Heart right ventricle (tissue), 16 donors: ENCODE results near the gene NOTCH2. TPM values are rescaled to one million over a fixed set of nuclear protein-coding genes. Genes with fewer than 3 reads are reported as not detected.
"Not testable (repeated sequence)": the region's sequence is repeated elsewhere in the genome, so short reads cannot be mapped to it uniquely, and the experiment has no call there.

Source experiments
- ATAC-seq, 8 donors: fragments of 200-7000 bp; cut with Tn5 transposase; one replicate each; pipeline ENCODE4 v1.9.1; 2020; ENCODE audit warnings: mild to moderate bottlenecking in 8 of 8, moderate library complexity in 8 of 8, moderate number of reproducible peaks in 1 of 8
- DNase-seq, 2 donors: peaks; one replicate each; pipeline ENCODE4 v3.0.0-alpha.2; 2020
- H3K27ac ChIP-seq, 10 donors: fragments of 200-600 bp; sonication (generic) in 2 of 10; one replicate each; pipeline versions ENCODE4 v1.5.0 to v1.8.0; 2020 to 2022; ENCODE audit warnings: mild to moderate bottlenecking in 3 of 10
- H3K27me3 ChIP-seq, 7 donors: fragments of 200-600 bp; one replicate each; pipeline ENCODE4 v1.8.0; 2021 to 2022; ENCODE audit warnings: mild to moderate bottlenecking in 2 of 7
- H3K36me3 ChIP-seq, 9 donors: fragments of 200-600 bp; sonication (generic) in 1 of 9; one replicate each; pipeline versions ENCODE4 v1.5.0 to v1.8.0; 2020 to 2022; ENCODE audit warnings: mild to moderate bottlenecking in 2 of 9
- H3K4me1 ChIP-seq, 9 donors: fragments of 200-600 bp; sonication (generic) in 1 of 9; one replicate each; pipeline versions ENCODE4 v1.5.0 to v1.8.0; 2020 to 2022; ENCODE audit warnings: mild to moderate bottlenecking in 4 of 9
- H3K4me3 ChIP-seq, 10 donors: fragments of 200-600 bp; sonication (generic) in 2 of 10; one replicate each; pipeline versions ENCODE4 v1.5.0 to v1.8.0; 2020 to 2022; ENCODE audit warnings: mild to moderate bottlenecking in 7 of 10, moderate library complexity in 2 of 10
- H3K9me3 ChIP-seq, 11 donors: fragments of 200-600 bp in 10 of 11; sonication (generic) in 2 of 11; one replicate each; pipeline versions ENCODE4 v1.5.0 to v1.8.0; 2013 to 2022; ENCODE audit warnings: mild to moderate bottlenecking in 2 of 11, control low read depth in 1 of 11, moderate library complexity in 1 of 11
- WGBS, 2 donors: extraction: QIAGEN DNeasy Blood & Tissue Kit; methylation state at CpG; one replicate each; pipeline ENCODE4 v1.1.7; 2013; ENCODE audit warnings: inconsistent platforms in 1 of 2; 5-methylcytosine and 5-hydroxymethylcytosine counted together
- intact Hi-C, 10 donors: fragments of 100-400 bp; cut with DNase I; formaldehyde crosslinking; loops; one replicate each; pipeline versions ENCODE4 v1.11.1 to v1.14.2; 2022
- polyA plus RNA-seq, 2 donors: library from polyadenylated mRNA; stranded (reverse); fragments of 200-250 nt; gene quantifications; one replicate each; pipeline ENCODE4 v1.2.3, GENCODE V29; 2013
- total RNA-seq, 10 donors: library from RNA; stranded (reverse); fragmentation: NEBNext Ultra II Directional in 3 of 10; extraction: Animal tissue kit (Norgen Biotek cat#: 25700) in 3 of 10; gene quantifications; one replicate each; pipeline versions ENCODE4 v1.2.1 to v1.2.4, GENCODE V29; 2021 to 2023
- donor health status: Arrhythmogenic right ventricular cardiomyopathy.
- donor health status: ischemic (EF 13 %, LVEDD 7.1; RV severe dilation, severe dysfunction).
- donor health status: healthy with polysubstance abuse.
- donor health status: DM: no; HTN: yes; CAD: no.
- donor health status: DM: no; HTN: no; CAD: no.
- donor health status: ischemic (EF 25% LVEDD 6.9; RV normal size, moderate dysfunction).
- donor health status: ischemic (EF 25% LVEDD 5.7; RV mildly dilated, moderate dysfunction).
- donor health status: healthy.
- donor health status: DM: yes; HTN: yes; CAD: no.
- donor health status: Ischemic cardiomyopathy.
- donor health status: ischemic (EF 35%, LVEDD 5.7; RV mildly dilated, moderate dysfunction).
- donor health status: nonischemic (EF 11% LVEDD 7.7; RV severe dilation, severe dysfunction).
- donor health status: DM: yes; HTN: yes; CAD: no.
- donor health status: PGD.
- donor health status: ischemic (EF 29% LVEDD 5.4; RV normal size, mild dysfunction).
- donor health status: nonischemic (EF 23%, LVEDD 6.1; RV moderate dilation, normal function).

The NOTCH2 gene
- total and polyA plus RNA-seq, 12 donors, result 4.1 to 39.1 (median 23.8) TPM

DNA sequence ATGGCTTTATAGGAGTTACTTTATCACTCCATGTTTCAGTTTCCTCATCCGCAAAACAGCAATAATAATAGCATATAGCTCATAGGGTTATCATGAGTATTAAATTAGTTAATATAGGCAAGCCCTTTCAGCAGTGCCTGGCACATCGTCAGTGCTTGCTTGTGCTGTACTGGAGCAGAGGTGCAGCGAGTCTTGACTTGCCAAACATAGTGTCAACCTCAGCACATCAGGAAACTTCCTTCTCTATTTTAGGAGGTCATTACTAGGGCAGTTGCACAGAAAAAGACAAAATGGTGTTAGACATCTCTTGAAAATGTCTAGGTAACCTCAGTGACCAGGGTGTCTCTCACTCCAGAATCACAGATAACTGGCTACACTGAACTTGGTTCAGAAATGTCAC is 34.3 kb upstream of the NOTCH2 start:
- H3K27ac ChIP-seq, H3K9me3 ChIP-seq, H3K36me3 ChIP-seq, DNase-seq, H3K27me3 ChIP-seq, intact Hi-C loops, ATAC-seq, H3K4me3 ChIP-seq, H3K4me1 ChIP-seq: not testable (repeated sequence)
- WGBS, 2 donors, result no CpG with 5 or more reads among the region's 3 CpGs

DNA sequence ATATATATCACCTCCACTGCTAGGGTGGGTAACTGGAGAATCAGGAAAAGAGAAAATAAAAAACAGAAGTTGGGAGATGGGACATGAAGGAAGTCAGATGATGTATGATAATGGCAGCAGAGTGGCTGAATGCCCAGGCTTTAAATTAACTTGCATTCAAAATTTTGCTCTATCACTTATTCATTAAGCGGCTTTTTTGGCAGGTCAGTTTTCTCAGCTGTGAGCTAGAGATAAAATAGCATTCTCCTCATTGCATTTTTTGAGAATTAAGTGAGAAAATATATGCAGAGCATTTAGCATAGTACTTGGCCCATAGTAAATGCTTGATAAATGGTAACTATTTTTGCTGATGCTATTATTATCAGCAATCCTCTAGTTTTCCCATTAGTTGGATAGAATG is 32.1 kb upstream of the NOTCH2 start:
- intact Hi-C loops, result not testable (repeated sequence)
- 75 to 83% methylated on average over 1 of the region's 1 CpG for WGBS, 2 donors

DNA sequence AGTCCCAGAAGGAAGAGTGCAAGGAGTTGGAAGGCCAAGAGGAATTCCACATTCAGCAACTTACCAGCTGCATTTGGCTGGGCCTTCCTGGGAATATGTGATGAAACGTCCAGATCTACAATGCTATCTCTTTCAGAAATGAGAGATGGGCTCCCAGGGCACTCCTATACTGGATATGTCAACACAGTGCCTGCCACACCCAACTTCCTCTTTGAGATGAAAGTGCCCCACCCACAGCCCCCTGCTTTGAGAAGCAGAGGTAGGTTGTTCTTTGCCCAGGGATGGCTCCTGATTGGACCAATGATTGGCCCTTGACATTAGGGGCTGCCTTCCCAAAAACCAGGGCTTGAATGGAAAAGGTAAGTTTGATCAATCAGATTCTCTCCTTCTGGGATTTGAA is 31.1 kb upstream of the NOTCH2 start:
- ATAC-seq, DNase-seq, H3K27ac ChIP-seq, H3K4me3 ChIP-seq, H3K36me3 ChIP-seq, H3K4me1 ChIP-seq, H3K9me3 ChIP-seq, intact Hi-C loops, H3K27me3 ChIP-seq: not testable (repeated sequence)
- WGBS, 2 donors, result 22 to 60% methylated on average over 1 of the region's 1 CpG

More for the DNA sequence above, 32.1 kb upstream of the NOTCH2 start:
- not testable (repeated sequence) for H3K4me1 ChIP-seq, H3K4me3 ChIP-seq, H3K9me3 ChIP-seq, H3K27ac ChIP-seq, H3K27me3 ChIP-seq, DNase-seq, ATAC-seq, H3K36me3 ChIP-seq

- H3K4me1 ChIP-seq, intact Hi-C loops, H3K9me3 ChIP-seq, H3K27ac ChIP-seq, ATAC-seq, DNase-seq, H3K4me3 ChIP-seq, H3K27me3 ChIP-seq, H3K36me3 ChIP-seq: not testable (repeated sequence)
- 68 to 83% methylated on average over 1 of the region's 6 CpGs for WGBS, 2 donors
Measured at GRCh38 chr1:120098986-120099759, 29.7 kb upstream of the NOTCH2 start.

GRCh38 chr1:120096981-120097545 is 27.6 kb upstream of the NOTCH2 start:
- H3K9me3 ChIP-seq, intact Hi-C loops, H3K27ac ChIP-seq, H3K27me3 ChIP-seq, H3K4me3 ChIP-seq, DNase-seq, H3K36me3 ChIP-seq, ATAC-seq, H3K4me1 ChIP-seq: not testable (repeated sequence)
- 76 to 83% methylated on average over 1 of the region's 1 CpG for WGBS, 2 donors

- H3K27me3 ChIP-seq, intact Hi-C loops, H3K4me3 ChIP-seq, H3K9me3 ChIP-seq, ATAC-seq, DNase-seq, H3K27ac ChIP-seq, H3K36me3 ChIP-seq, H3K4me1 ChIP-seq: not testable (repeated sequence)
- 77 to 90% methylated on average over 2 of the region's 4 CpGs for WGBS, 2 donors
Measured at GRCh38 chr1:120093548-120094181, 24.2 kb upstream of the NOTCH2 start.

DNA sequence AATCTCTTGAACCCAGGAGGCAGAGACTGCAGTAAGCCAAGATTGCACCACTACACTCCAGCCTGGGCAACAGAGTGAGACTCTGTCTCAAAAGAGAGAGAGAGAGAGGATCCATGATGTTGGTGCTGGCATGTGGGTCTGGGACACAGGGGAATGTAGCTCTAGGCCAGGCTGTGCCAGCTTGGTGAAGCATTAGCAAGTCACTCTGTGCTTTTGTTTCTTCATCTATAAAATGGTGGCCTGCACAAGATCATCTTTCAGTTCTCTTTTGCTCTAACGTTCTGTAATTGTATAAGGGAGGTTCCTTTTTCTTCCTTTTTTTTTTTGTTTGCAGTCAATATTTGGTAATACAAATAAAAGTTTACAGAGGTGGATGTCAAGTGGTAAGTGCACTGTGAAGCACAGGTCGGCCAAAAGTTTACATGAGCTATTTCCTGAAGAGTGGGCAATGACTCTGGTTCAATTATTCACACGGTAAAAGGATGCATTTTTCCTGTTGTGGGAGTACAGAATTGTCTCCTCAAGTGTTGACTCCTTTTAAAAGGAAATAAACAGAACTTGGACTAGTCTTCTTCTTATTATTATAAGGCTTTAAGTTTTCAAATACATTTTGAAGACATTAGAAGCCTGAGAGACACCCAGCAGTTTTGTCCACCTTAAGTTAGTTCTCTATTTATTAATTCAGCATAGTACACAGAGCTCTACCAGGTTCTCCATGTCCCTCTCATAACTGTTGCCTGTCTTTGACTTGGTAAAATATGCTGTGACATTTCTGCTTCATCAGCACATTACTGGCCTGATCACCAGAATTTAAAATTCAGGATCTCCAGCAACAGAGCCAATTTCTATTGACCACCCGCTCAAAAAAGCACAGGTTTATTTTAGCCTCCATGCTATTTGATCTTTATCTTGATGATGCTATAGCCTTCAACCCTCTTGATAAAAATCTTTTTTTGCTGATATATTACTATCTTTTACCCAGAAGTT is 23.1 kb upstream of the NOTCH2 start:
- 70 to 82% methylated on average over 3 to 4 of the region's 4 CpGs for WGBS, 2 donors
- intact Hi-C loops, ATAC-seq: not testable (repeated sequence)

GRCh38 chr1:120090830-120091229 is 21.4 kb upstream of the NOTCH2 start:
- WGBS, 2 donors, result no CpG with 5 or more reads among the region's 1 CpG
- intact Hi-C loops, H3K4me1 ChIP-seq, H3K4me3 ChIP-seq, H3K27me3 ChIP-seq, H3K36me3 ChIP-seq, DNase-seq, H3K27ac ChIP-seq, H3K9me3 ChIP-seq: not testable (repeated sequence)
- ATAC-seq, result peak in 1 of 8 donors; percentile 62

More for the DNA sequence above, 23.1 kb upstream of the NOTCH2 start:
- H3K27ac ChIP-seq, H3K27me3 ChIP-seq, H3K4me1 ChIP-seq, DNase-seq, H3K4me3 ChIP-seq, H3K36me3 ChIP-seq, H3K9me3 ChIP-seq: not testable (repeated sequence)

- WGBS, 2 donors, result 82 to 87% methylated on average over 3 of the region's 4 CpGs
- H3K4me3 ChIP-seq, H3K27me3 ChIP-seq, H3K4me1 ChIP-seq, H3K27ac ChIP-seq, H3K36me3 ChIP-seq, H3K9me3 ChIP-seq, ATAC-seq, intact Hi-C loops, DNase-seq: not testable (repeated sequence)
Measured at GRCh38 chr1:120087959-120088358, 18.5 kb upstream of the NOTCH2 start.

- peak in 1 of 8 donors; percentile 18 for ATAC-seq
- WGBS, 2 donors, result no CpG with 5 or more reads among the region's 8 CpGs
- H3K4me3 ChIP-seq, DNase-seq, H3K27ac ChIP-seq, H3K27me3 ChIP-seq, H3K9me3 ChIP-seq, H3K36me3 ChIP-seq, intact Hi-C loops: not testable (repeated sequence)
- H3K4me1 ChIP-seq, result peaks cover 0 to 14% (median 0%) of the 10 kb centered on the region in 9 donors
Measured at GRCh38 chr1:120069920-120070214, 405 bp upstream of the NOTCH2 start.
